ENCODE results near the gene IRAK1. TPM values are rescaled to one million over a fixed set of nuclear protein-coding genes. Genes with fewer than 3 reads are reported as not detected.

Gene IRAK1
- total and polyA plus RNA-seq, 2 of the 13 experiments (the other 11 are each of a cell fraction or from before 2014, with no cell fraction given) = 57.7 to 77.3 TPM

- H3K27ac ChIP-seq (ENCODE audit: extremely low read length, insufficient read depth, low read length) = peak overlapping the region; percentile 63
- no peak for DNase-seq (ENCODE audit: low spot score)
- CTCF ChIA-PET (ENCODE audit: low intra/inter-chr PET ratio, low total read pairs) = no interaction called here
- intact Hi-C loops (cut with micrococcal nuclease; ENCODE audit: unreplicated experiment) (no loop called here), in situ Hi-C loops (cut with HindIII; ENCODE audit: extremely low pct_ligation_motif_present, low pct_unique_long_range_greater_than_20kb) (no loop called here)
- peaks cover 0 to 7% of the 10 kb centered on the region in 2 experiments; a peak in 1 of 5 replicates for H3K36me3 ChIP-seq (replicated peaks in 1 of 2; ENCODE audit: control insufficient read depth in 1 of 2, insufficient read depth in 2 of 2, low read length in 2 of 2)
- FAIRE-seq = no peak
- H2AFZ ChIP-seq (ENCODE audit: low read length) = no peak overlapping the region
- BruUV-seq (replicated peaks) = TSS peak; percentile 44
- peak; percentile 11; the same call in 2 of the 3 replicates for ATAC-seq
- peak overlapping the region; percentile 78 for H3K4me2 ChIP-seq (ENCODE audit: low read depth, low read length)
- 88% methylated on average over 1 of the region's 15 CpGs for WGBS (ENCODE audit: low lambda C conversion rate)
- peak overlapping the region; percentile 78 for H3K9ac ChIP-seq (ENCODE audit: insufficient read depth, low read depth, low read length)
- POLR2A ChIA-PET = interaction anchor here (1.4 to 1.8 kb wide), 3 partner anchors 8 to 47 kb away, joined by 3 to 6 read pairs (median 4); partner anchors contain the start of gene HCFC1
- H3K9me3 ChIP-seq (ENCODE audit: low read length) = no peaks in the 10 kb centered on the region
- no peaks in the 10 kb centered on the region for H3K27me3 ChIP-seq (ENCODE audit: control insufficient read depth in 1 of 2, insufficient read depth in 2 of 2, low read length in 2 of 2)
- peaks cover 15% of the 10 kb centered on the region for H3K79me2 ChIP-seq (ENCODE audit: insufficient read depth, low read length)
- H4K20me1 ChIP-seq (ENCODE audit: insufficient read depth, low read length) = no peaks in the 10 kb centered on the region
- peaks cover 41% of the 10 kb centered on the region for H3K4me1 ChIP-seq (ENCODE audit: insufficient read depth, low read length)
- TF ChIP-seq HNRNPLL (IDR thresholded peaks at IDR 0.05; ENCODE audit: low read depth, low read length, poor library complexity, severe bottlenecking) (no peak), SAFB2 (CRISPR knock-in tag; IDR thresholded peaks at IDR 0.05; ENCODE audit: borderline replicate concordance, low read depth) (no peak), ZBTB49 (CRISPR knock-in tag; IDR thresholded peaks at IDR 0.05; ENCODE audit: borderline replicate concordance) (no peak), ZBTB38 (CRISPR knock-in tag; IDR thresholded peaks at IDR 0.05) (0 out of 2 replicates have a peak, but pooled peaks have one; percentile 5), PHF20 (CRISPR knock-in tag; IDR thresholded peaks at IDR 0.05) (0 out of 2 replicates have a peak, but pooled peaks have one; percentile 13), FLYWCH1 (CRISPR knock-in tag; IDR thresholded peaks at IDR 0.05) (no peak), KAT8 (CRISPR knock-in tag; IDR thresholded peaks at IDR 0.05) (no peak), ZNF292 (CRISPR knock-in tag; IDR thresholded peaks at IDR 0.05; ENCODE audit: borderline replicate concordance, low read depth) (no peak)
- H3K4me3 ChIP-seq (replicated peaks in 1 of 3; ENCODE audit: insufficient read depth in 1 of 3, low read depth in 2 of 3, low read length in 3 of 3) = peak overlapping the region; percentile 54 to 78 (median 71)
These were observed 1.1 kb downstream of the IRAK1 start for GRCh38 chrX:154018518-154019060.

All from HepG2 (cell line).